Measurements from ENCODE around the gene DNAJB2. TPM values are rescaled to one million over a fixed set of nuclear protein-coding genes. Genes with fewer than 3 reads are reported as not detected.
A peak's percentile ranks its signal among the peaks of the same experiment; 100 is the strongest.
"Not testable (repeated sequence)": the region's sequence is repeated elsewhere in the genome, so short reads cannot be mapped to it uniquely, and the experiment has no call there.

DNAJB2 gene
- total RNA-seq, 2 experiments from 2014 or later = 48.2 to 49.0 TPM

DNA sequence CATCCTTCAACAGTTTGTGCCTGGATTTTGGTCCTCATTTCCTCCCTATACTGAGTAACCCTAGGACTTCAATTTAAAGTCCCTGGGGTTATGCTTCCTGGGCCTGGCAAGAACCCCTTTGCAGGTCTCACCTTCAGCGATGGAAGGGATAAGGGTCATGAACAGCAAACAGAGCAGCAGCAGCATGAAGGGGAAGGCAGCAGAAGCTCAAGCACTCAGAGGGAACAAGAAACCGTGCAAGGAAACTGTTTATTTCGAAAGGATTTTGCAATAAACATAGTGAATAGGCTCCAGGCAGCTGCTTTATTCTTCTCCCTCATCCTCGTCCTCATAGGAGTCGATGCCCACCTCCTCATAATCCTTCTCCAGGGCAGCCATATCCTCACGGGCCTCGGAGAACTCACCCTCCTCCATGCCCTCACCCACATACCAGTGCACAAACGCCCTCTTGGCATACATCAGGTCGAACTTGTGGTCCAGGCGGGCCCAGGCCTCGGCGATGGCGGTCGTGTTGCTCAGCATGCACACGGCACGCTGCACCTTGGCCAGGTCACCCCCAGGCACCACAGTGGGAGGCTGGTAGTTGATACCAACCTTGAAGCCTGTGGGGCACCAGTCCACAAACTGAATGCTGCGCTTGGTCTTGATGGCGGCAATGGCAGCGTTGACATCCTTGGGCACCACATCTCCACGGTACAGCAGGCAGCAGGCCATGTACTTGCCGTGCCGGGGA lies 29.0 kb upstream of the DNAJB2 start:
- no peaks in the 10 kb centered on the region for H3K9me3 Mint-ChIP-seq (ENCODE audit: low read depth)
- peaks cover 60% of the 10 kb centered on the region for H3K36me3 Mint-ChIP-seq
- CTCF ChIA-PET = interaction anchor here (0.7 to 3.5 kb wide), 13 partner anchors 10 to 270 kb away, joined by 3 to 31 read pairs (median 5); partner anchors contain the start of genes ANKZF1, ATG9A, CNPPD1 and DNAJB2
- H3K4me3 Mint-ChIP-seq = peak overlapping the region; percentile 99
- ATAC-seq (no peak), DNase-seq (peak; percentile 44)
- peak overlapping the region; percentile 100 for H3K27ac Mint-ChIP-seq
- H3K4me1 Mint-ChIP-seq = peaks cover 73% of the 10 kb centered on the region
- no peaks in the 10 kb centered on the region for H3K27me3 Mint-ChIP-seq

DNA sequence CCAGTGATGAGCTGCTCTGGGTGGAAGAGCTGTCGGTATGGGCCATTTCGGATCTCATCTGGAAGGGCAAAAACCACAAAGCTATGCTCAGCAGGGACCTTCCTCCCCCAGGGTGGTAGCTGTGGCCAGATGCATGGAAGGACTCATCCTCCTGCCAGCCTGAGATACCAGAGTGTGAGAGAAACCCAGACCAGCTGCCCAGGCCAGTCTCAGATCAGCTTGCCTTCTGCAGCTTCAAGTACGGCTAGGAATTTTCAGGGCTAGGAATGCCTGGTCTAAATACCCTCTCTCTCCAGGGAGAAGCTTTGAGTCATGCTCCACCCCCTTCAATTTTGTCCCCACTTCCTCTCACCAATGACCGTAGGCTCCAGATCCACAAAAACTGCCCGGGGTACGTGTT lies 27.5 kb upstream of the DNAJB2 start:
- peak overlapping the region; percentile 99 for H3K4me3 Mint-ChIP-seq
- no peaks in the 10 kb centered on the region for H3K27me3 Mint-ChIP-seq
- peaks cover 66% of the 10 kb centered on the region for H3K4me1 Mint-ChIP-seq
- ATAC-seq (no peak), DNase-seq (no peak)
- peak overlapping the region; percentile 97 for H3K27ac Mint-ChIP-seq
- no peaks in the 10 kb centered on the region for H3K9me3 Mint-ChIP-seq (ENCODE audit: low read depth)
- CTCF ChIA-PET = interaction anchor here (0.8 to 6.4 kb wide), 7 partner anchors 22 to 92 kb away, joined by 3 to 73 read pairs (median 9); partner anchors contain the start of genes ABCB6, ANKZF1, ATG9A and DNAJB2
- peaks cover 56% of the 10 kb centered on the region for H3K36me3 Mint-ChIP-seq

DNA sequence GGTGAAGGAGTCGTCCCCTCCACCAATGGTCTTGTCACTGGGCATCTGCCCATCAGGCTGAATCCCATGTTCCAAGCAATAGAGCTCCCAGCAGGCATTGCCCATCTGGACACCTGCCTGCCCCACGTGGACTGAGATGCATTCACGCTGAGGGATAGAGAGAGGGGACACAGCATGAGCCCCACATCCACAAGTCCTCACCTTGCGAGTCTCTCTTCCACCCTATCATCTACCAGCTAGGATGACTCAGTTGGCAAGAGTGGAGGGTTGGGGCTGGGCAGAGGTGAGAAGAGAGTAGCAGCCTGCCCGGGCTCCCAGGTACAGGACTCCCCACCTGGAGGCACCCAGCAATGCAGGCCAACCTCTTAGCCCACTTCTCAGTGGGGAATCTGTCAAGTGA lies 27.1 kb upstream of the DNAJB2 start:
- Mint-ChIP-seq H3K36me3 (peaks cover 53% of the 10 kb centered on the region), H3K27me3 (no peaks in the 10 kb centered on the region)
- CTCF ChIA-PET = interaction anchor here (0.8 to 6.4 kb wide), 8 partner anchors 10 to 92 kb away, joined by 3 to 73 read pairs (median 8); partner anchors contain the start of genes ABCB6, ANKZF1, ATG9A and DNAJB2

DNA sequence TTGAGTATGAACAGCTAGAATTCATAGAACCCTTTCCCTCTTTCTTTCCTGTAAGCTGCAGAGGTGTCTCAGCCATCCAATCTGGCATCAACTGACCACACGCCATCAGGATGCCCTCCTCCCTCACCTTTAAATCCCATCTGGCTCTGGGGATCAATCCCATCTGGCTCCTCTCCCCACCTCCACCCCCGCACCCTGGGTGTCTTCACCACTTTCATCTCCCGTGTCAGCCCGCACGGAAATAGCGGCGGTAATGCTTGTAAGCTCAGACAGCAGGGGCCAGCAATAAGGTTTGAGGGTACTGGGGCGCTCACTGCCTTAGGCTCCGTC lies 26.6 kb upstream of the DNAJB2 start:
- DNase-seq = no peak
- peak; percentile 0 for ATAC-seq
- CTCF ChIA-PET = interaction anchor here (0.8 to 6.4 kb wide), 8 partner anchors 10 to 93 kb away, joined by 3 to 73 read pairs (median 8); partner anchors contain the start of genes ABCB6, ANKZF1, ATG9A and DNAJB2
- H3K4me3 Mint-ChIP-seq = peak overlapping the region; percentile 99
- peak overlapping the region; percentile 97 for H3K27ac Mint-ChIP-seq
- peaks cover 51% of the 10 kb centered on the region for H3K36me3 Mint-ChIP-seq
- H3K9me3 Mint-ChIP-seq (ENCODE audit: low read depth) = no peaks in the 10 kb centered on the region
- no peaks in the 10 kb centered on the region for H3K27me3 Mint-ChIP-seq
- peaks cover 57% of the 10 kb centered on the region for H3K4me1 Mint-ChIP-seq

More for the DNA sequence above, 27.1 kb upstream of the DNAJB2 start:
- H3K9me3 Mint-ChIP-seq (ENCODE audit: low read depth) = no peaks in the 10 kb centered on the region
- DNase-seq (peak; percentile 57), ATAC-seq (no peak)
- H3K27ac Mint-ChIP-seq = peak overlapping the region; percentile 97
- H3K4me3 Mint-ChIP-seq = peak overlapping the region; percentile 99
- peaks cover 61% of the 10 kb centered on the region for H3K4me1 Mint-ChIP-seq

DNA sequence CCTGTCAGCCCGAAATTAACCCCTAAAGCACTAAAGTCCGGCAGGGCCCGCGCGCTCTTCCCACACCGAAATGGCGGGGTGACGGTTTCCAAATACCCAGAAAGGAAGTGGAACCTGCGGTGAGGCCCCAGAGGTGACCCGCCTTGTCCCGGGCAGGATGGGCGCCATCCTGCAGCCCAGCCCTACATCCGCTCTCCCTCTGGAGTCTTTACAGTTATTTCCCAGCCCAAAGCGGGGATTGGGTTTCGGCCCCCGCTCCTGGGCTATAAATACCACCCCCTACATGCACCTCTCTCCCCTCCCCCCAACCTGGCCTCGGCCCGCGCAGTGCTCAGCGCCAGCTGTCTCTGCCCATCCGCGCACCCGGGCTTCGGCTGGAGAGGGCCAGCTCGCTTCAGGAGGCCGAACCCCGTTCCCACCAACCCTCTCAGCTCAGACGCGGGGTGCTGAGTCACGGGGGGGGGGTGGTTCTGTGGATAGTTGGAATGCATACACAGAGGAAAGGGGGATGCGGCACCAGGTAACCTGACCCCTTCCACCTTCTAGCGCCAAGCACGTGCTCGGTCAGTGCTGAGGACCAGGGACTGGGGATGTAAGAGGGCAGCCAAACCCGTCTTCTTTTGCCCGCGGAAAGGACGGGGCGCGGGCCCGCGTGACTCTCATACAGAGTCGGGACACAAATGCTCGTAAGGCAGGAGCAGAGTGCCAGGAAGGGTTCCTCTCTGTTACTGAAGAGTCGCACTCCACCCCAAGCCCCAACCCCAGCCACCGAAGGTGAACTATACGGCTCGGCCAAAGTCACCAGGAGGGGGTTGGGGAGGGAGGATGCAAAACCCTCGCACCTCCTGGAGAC lies 26.0 kb upstream of the DNAJB2 start, which contains the start of gene TUBA4B:
Gene TUBA4B, plus strand, starts transcription at position 344 of the 853 bp plus-strand sequence. Its CDS starts 165 bp downstream, at position 509.
- peak within 1 kb of the TSS; percentile 99 for H3K4me3 Mint-ChIP-seq
- H3K27ac Mint-ChIP-seq = peak within 1 kb of the TSS; percentile 97
- peaks cover 45% of the 10 kb centered on the region for H3K36me3 Mint-ChIP-seq
- DNase-seq (peak; percentile 85), ATAC-seq (peak; percentile 31)
- CTCF ChIA-PET = interaction anchor here (0.8 to 6.4 kb wide), 9 partner anchors 8 to 50 kb away, joined by 3 to 73 read pairs (median 9); partner anchors contain the start of genes ABCB6, ANKZF1, ATG9A and DNAJB2
- H3K4me1 Mint-ChIP-seq = peaks cover 51% of the 10 kb centered on the region
- no peaks in the 10 kb centered on the region for H3K27me3 Mint-ChIP-seq
- H3K9me3 Mint-ChIP-seq (ENCODE audit: low read depth) = no peaks in the 10 kb centered on the region

DNA sequence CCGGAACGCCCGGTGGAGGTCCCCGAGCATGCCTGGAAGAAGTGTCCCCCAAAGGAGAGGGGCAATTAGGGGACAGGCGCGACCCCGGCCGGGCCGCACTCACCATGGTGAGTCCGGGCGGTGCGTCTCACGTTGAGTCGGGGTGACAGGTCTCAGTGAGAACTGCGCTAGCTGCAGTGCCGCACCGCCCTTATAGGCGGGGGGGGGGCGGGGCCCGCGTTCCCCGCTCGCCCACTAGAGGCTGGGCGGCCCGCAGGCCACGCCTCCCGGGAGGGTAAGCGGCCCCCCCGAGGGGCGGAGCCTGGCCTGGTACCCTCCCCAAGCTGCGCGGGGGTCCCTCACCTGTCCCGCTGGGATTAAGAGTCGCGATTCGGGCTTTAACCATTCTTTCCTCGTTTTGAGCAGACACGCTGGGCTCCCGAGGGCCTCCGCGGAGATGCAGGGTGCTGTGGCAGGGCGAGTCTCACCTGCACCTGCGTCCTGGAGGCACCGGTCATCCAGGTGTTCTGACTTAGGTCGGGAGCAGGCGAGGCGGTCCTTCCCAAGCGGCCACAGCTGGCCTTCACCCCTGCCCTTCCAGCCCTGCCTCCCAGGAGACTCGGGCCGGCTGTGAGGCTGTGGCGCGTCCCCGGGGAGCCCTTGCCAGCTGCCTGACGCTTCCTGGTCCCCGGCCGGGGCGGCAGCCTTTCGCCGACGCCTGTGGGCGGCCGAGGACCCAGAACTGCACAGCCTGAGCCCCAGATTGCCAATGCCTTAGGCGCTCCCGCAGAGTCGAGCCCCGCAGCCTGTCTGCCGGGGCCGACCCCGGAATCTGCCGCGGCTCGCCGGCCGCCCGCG lies 25.2 kb upstream of the DNAJB2 start, which contains the start of gene TUBA4A:
Gene TUBA4A, minus strand, starts transcription at position 166 of the 837 bp plus-strand sequence. Its CDS starts 60 bp downstream, at position 106.
- CTCF ChIA-PET = interaction anchor here (0.8 to 6.4 kb wide), 16 partner anchors 8 to 274 kb away, joined by 3 to 73 read pairs (median 6); partner anchors contain the start of genes ABCB6, ANKZF1, ATG9A and DNAJB2
- DNase-seq (peak; percentile 92), ATAC-seq (peak; percentile 76)
- Mint-ChIP-seq H3K27me3 (peaks cover 3% of the 10 kb centered on the region), H3K9me3 (ENCODE audit: low read depth) (no peaks in the 10 kb centered on the region), H3K4me1 (peaks cover 44% of the 10 kb centered on the region), H3K36me3 (peaks cover 38% of the 10 kb centered on the region), H3K4me3 (peak within 1 kb of the TSS; percentile 99), H3K27ac (peak within 1 kb of the TSS; percentile 97)

DNA sequence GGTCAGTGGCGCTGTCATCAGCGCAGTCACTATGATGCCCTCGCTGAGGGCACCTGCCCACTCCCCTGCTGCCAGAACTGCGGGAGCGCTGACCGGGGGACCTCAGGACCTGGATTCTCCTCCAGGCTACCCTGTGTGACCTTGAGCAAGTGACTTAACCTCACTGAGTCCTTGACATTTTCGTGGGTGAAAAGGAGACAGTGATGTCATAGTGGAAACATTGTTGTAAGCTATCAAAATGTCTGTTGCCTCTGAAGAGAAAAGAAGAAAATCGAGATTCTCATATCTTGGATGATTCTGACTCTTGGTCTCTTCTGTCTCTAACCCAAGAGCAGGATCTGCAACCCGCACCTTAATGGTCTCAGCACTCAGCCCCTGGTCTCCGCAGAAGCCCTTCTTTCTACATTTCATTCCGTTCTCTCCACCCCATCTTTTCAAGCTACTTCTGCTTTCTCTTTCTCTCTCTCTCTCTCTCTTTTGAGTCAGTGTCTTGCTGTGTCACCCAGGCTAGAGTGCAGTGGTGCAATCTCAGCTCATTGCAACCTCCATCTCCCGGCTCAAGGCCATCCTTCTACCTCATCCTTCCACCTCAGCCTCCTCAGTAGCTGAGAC lies 24.5 kb upstream of the DNAJB2 start:
- Mint-ChIP-seq H3K4me1 (peaks cover 36% of the 10 kb centered on the region), H3K4me3 (peak overlapping the region; percentile 99), H3K27me3 (peaks cover 5% of the 10 kb centered on the region), H3K36me3 (peaks cover 30% of the 10 kb centered on the region), H3K27ac (peak overlapping the region; percentile 93), H3K9me3 (ENCODE audit: low read depth) (no peaks in the 10 kb centered on the region)
- DNase-seq (peak; percentile 71), ATAC-seq (peak; percentile 25)
- CTCF ChIA-PET = interaction anchor here (0.8 to 6.4 kb wide), 18 partner anchors 9 to 275 kb away, joined by 3 to 73 read pairs (median 5); partner anchors contain the start of genes ABCB6, ANKZF1, ATG9A and CNPPD1

DNA sequence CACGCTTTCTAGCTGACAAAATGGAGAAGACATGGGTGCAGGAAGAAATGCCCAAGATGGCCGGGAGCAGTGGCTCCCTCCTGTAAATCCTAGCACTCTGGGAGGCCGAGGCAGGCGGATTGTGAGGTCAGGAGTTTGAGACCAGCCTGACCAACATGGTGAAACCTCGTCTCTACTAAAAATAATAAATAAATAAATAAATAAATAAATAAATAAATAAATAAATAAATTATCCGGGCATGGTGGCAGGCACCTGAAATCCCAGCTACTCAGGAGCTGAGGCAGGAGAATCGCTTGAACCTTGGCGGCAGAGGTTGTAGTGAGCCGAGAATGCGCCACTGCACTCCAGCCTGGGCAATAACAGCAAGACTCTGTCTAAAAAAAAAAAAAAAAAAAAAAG lies 20.2 kb upstream of the DNAJB2 start:
- peaks cover 17% of the 10 kb centered on the region for H3K27me3 Mint-ChIP-seq
- not testable (repeated sequence) for H3K27ac Mint-ChIP-seq; DNase-seq; H3K4me1 Mint-ChIP-seq; ATAC-seq; H3K36me3 Mint-ChIP-seq; H3K4me3 Mint-ChIP-seq; H3K9me3 Mint-ChIP-seq (ENCODE audit: low read depth)
- CTCF ChIA-PET = interaction anchor here (0.7 to 3.3 kb wide), 4 partner anchors 19 to 88 kb away, joined by 3 to 14 read pairs (median 6); no protein-coding TSS in a partner anchor

DNA sequence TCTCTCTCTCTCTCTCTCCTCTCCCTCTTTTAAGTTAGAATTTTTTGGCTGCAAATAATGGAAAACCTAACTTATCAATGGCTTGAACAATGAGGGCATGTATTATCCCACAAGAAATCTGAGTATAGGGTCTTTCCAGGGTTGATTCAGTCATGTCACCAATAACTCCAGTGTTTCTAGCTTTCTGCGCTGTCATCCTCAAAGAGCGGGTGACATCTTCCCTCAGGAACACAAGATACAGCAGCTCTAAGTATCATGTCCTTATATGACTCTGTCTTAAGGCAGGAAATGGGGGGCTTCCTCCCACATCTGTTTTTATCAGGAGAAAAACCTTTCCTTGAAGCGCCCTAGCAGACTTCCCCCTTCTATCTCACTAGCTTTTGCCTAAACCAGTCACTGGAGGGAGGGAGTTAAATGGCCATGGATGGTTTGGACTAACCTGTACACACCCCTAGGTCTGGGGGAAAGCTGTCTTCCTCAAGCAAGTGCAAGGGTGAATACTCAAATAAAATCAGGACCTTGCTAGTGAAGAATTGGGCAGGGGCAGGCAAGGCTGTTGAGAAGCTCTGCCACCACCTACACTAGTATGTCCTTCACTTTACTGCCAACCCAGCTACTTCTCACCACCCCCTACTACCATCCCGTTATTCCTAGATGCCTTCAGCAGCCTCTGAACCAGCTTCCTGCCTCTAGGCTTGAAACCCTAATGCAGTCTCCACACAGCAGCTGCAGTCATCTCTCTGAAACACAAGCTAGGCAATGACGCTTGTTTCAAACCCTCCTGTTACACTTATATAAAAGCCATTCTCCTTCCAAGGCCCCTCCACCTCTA lies 17.9 kb upstream of the DNAJB2 start:
- no peaks in the 10 kb centered on the region for H3K4me1 Mint-ChIP-seq
- no peaks in the 10 kb centered on the region for H3K36me3 Mint-ChIP-seq
- DNase-seq (no peak), ATAC-seq (no peak)
- H3K4me3 Mint-ChIP-seq = no peak overlapping the region
- peaks cover 17% of the 10 kb centered on the region for H3K27me3 Mint-ChIP-seq
- no peak overlapping the region for H3K27ac Mint-ChIP-seq
- H3K9me3 Mint-ChIP-seq (ENCODE audit: low read depth) = no peaks in the 10 kb centered on the region
- CTCF ChIA-PET = interaction anchor here (1.1 to 7.1 kb wide), 6 partner anchors 16 to 102 kb away, joined by 3 to 54 read pairs (median 4); partner anchors contain the start of genes ANKZF1, ATG9A, DNAJB2 and GLB1L

DNA sequence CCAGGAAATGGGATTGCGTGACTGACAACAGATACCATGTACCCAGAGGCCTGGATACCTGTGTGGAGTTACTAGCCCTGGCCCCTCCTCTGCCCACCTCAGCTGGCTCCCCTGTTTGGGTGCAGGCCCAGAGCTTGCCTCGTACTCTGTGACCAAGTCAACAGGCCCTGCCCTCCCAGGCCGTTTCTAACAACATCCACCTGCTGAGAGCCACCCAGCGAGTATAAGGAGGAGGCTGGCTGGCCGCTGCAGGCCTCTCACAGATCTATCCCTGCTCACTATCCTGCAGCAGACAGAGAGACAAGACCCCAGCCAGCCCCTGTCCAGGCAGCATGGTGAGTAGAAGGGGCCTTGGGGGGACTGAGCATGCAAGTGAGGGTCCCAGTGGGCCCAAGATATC lies 12.9 kb upstream of the DNAJB2 start:
- H3K36me3 Mint-ChIP-seq = no peaks in the 10 kb centered on the region
- H3K4me3 Mint-ChIP-seq = no peak overlapping the region
- no peak for DNase-seq
- no peak overlapping the region for H3K27ac Mint-ChIP-seq
- no peak for ATAC-seq
- CTCF ChIA-PET = interaction anchor here (1.7 to 7.1 kb wide), 3 partner anchors 11 to 29 kb away, joined by 7 to 54 read pairs (median 11); partner anchors contain the start of genes DNAJB2 and TUBA4A
- H3K4me1 Mint-ChIP-seq = no peaks in the 10 kb centered on the region
- H3K27me3 Mint-ChIP-seq = peaks cover 6% of the 10 kb centered on the region
- no peaks in the 10 kb centered on the region for H3K9me3 Mint-ChIP-seq (ENCODE audit: low read depth)

DNA sequence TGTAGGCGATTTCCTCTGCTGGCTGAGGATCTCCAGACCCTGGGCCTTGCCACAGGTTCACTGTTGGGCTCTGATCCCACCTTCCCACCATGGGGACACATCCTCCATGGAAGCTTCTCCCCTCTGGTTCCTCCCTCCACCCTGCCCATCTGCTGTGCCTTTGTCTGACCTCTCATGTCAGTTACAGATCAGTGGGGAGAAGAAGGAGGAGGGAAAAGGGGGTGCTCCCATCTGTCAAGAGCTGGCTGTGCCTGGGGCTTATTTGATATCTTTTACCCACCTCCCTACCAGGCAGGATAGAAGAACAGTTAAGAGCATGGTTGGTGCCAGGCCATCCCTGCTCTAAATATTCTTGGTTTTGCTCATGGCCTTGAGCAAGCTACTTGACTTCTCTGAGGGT lies 12.3 kb upstream of the DNAJB2 start:
- H3K27me3 Mint-ChIP-seq = peaks cover 2% of the 10 kb centered on the region
- no peaks in the 10 kb centered on the region for H3K36me3 Mint-ChIP-seq
- no peaks in the 10 kb centered on the region for H3K9me3 Mint-ChIP-seq (ENCODE audit: low read depth)
- ATAC-seq (no peak), DNase-seq (no peak)
- H3K27ac Mint-ChIP-seq = no peak overlapping the region
- H3K4me3 Mint-ChIP-seq = no peak overlapping the region
- no peaks in the 10 kb centered on the region for H3K4me1 Mint-ChIP-seq
- CTCF ChIA-PET = interaction anchor here (1.2 to 4.5 kb wide), 3 partner anchors 11 to 29 kb away, joined by 5 to 16 read pairs (median 11); partner anchors contain the start of genes DNAJB2 and TUBA4A

Measured in activated CD8-positive, alpha-beta memory T cell treated with anti-CD3 and anti-CD28 coated beads, Interleukin-2, amount 10 ng/mL, durations not matched to agents 7 days and 5 days (primary cell).